KOPT-K1 (cell line): ENCODE results near the gene SORL1.

Experiments
- H3K27ac ChIP-seq: fragments of 200-600 bp; sonication (generic); 2 replicates; pipeline ENCODE4 v1.5.1; 2016; ENCODE audit warnings: antibody characterized with exemption, mild to moderate bottlenecking, low read depth, low read length; ENCODE audit not compliant: poor library complexity, severe bottlenecking
- H3K36me3 ChIP-seq: fragments of 200-600 bp; sonication (generic); 2 replicates; pipeline ENCODE4 v1.5.1; 2017; ENCODE audit warnings: antibody characterized with exemption, mild to moderate bottlenecking, low read length, moderate library complexity; ENCODE audit not compliant: insufficient read depth
- H3K9me3 ChIP-seq: fragments of 200-600 bp; sonication (generic); 2 replicates; pipeline ENCODE4 v1.5.1; 2017; ENCODE audit warnings: antibody characterized with exemption, low read length, mild to moderate bottlenecking; ENCODE audit not compliant: insufficient read depth, poor library complexity, severe bottlenecking

The SORL1 gene

GRCh38 chr11:121583825-121584224 lies 131.7 kb downstream of the SORL1 start:
- Histone ChIP-seq H3K9me3 (peaks cover 12% of the 10 kb centered on the region), H3K27ac (peak overlapping the region; percentile 92), H3K36me3 (peaks cover 37% of the 10 kb centered on the region)

GRCh38 chr11:121586750-121587149 lies 134.6 kb downstream of the SORL1 start:
- Histone ChIP-seq H3K36me3 (peaks cover 45% of the 10 kb centered on the region), H3K9me3 (no peaks in the 10 kb centered on the region), H3K27ac (no peak overlapping the region)

- no peak overlapping the region for H3K27ac ChIP-seq
- H3K9me3 ChIP-seq = no peaks in the 10 kb centered on the region
- peaks cover 49% of the 10 kb centered on the region for H3K36me3 ChIP-seq
These were observed 135.1 kb downstream of the SORL1 start for GRCh38 chr11:121587182-121587581.

- no peak overlapping the region for H3K27ac ChIP-seq
- peaks cover 65% of the 10 kb centered on the region for H3K36me3 ChIP-seq
- H3K9me3 ChIP-seq = no peaks in the 10 kb centered on the region
These were observed 136.6 kb downstream of the SORL1 start for GRCh38 chr11:121588747-121589146.

GRCh38 chr11:121589946-121590537 lies 137.9 kb downstream of the SORL1 start:
- no peak overlapping the region for H3K27ac ChIP-seq
- no peaks in the 10 kb centered on the region for H3K9me3 ChIP-seq
- peaks cover 77% of the 10 kb centered on the region for H3K36me3 ChIP-seq

GRCh38 chr11:121590772-121591404 lies 138.8 kb downstream of the SORL1 start:
- H3K27ac ChIP-seq = no peak overlapping the region
- peaks cover 85% of the 10 kb centered on the region for H3K36me3 ChIP-seq
- no peaks in the 10 kb centered on the region for H3K9me3 ChIP-seq

GRCh38 chr11:121591405-121592033 lies 139.4 kb downstream of the SORL1 start:
- Histone ChIP-seq H3K9me3 (no peaks in the 10 kb centered on the region), H3K36me3 (peaks cover 92% of the 10 kb centered on the region), H3K27ac (no peak overlapping the region)

GRCh38 chr11:121592708-121593107 lies 140.6 kb downstream of the SORL1 start:
- H3K9me3 ChIP-seq = no peaks in the 10 kb centered on the region
- no peak overlapping the region for H3K27ac ChIP-seq
- peaks cover 98% of the 10 kb centered on the region for H3K36me3 ChIP-seq

- H3K36me3 ChIP-seq = peaks cover 88% of the 10 kb centered on the region
These were observed 143.6 kb downstream of the SORL1 start for GRCh38 chr11:121595717-121596161.

GRCh38 chr11:121596195-121597155 lies 144.4 kb downstream of the SORL1 start:
- peaks cover 82% of the 10 kb centered on the region for H3K36me3 ChIP-seq
- no peaks in the 10 kb centered on the region for H3K9me3 ChIP-seq
- H3K27ac ChIP-seq = no peak overlapping the region

More at GRCh38 chr11:121595717-121596161, 143.6 kb downstream of the SORL1 start:
- no peak overlapping the region for H3K27ac ChIP-seq
- H3K9me3 ChIP-seq = no peaks in the 10 kb centered on the region

GRCh38 chr11:121603316-121603715 lies 151.2 kb downstream of the SORL1 start:
- H3K27ac ChIP-seq = no peak overlapping the region
- H3K36me3 ChIP-seq = peaks cover 59% of the 10 kb centered on the region
- H3K9me3 ChIP-seq = no peaks in the 10 kb centered on the region

- H3K36me3 ChIP-seq = peaks cover 62% of the 10 kb centered on the region
- no peak overlapping the region for H3K27ac ChIP-seq
- H3K9me3 ChIP-seq = no peaks in the 10 kb centered on the region
These were observed 152.0 kb downstream of the SORL1 start for GRCh38 chr11:121604152-121604551.

- Histone ChIP-seq H3K9me3 (no peaks in the 10 kb centered on the region), H3K27ac (no peak overlapping the region), H3K36me3 (peaks cover 75% of the 10 kb centered on the region)
These were observed 154.2 kb downstream of the SORL1 start for GRCh38 chr11:121606354-121606753.

GRCh38 chr11:121607341-121607740 lies 155.2 kb downstream of the SORL1 start:
- Histone ChIP-seq H3K9me3 (no peaks in the 10 kb centered on the region), H3K36me3 (peaks cover 73% of the 10 kb centered on the region), H3K27ac (no peak overlapping the region)
